Measurements from ENCODE around the gene MOB3A. TPM values are rescaled to one million over a fixed set of nuclear protein-coding genes. Genes with fewer than 3 reads are reported as not detected.

The MOB3A gene
- total and polyA plus RNA-seq, 2 experiments from 2014 or later: 53.1 to 53.7 TPM

DNA sequence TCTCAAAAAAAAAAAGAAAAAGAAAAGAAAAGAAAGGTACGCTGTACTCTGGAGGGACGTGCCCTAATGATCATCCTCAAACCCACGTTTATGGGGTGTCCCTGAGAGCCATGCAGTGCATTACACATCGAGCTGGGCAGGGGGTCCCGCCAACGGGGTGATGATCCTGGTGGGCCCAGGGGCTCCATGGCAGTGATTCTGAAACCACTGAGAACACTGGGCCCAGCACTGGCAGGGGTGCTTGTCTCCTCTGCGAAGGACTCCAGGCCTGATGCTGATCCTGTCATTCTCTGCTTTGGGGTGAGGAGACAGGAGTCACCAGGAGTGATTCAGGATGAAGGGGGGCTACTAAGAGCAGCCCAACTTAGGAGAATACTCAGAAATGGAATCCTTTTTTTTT lies 18.7 kb downstream of the MOB3A start:
- DNase-seq: no peak
- Histone ChIP-seq H3K79me2 (ENCODE audit: insufficient read depth) (peaks cover 27% of the 10 kb centered on the region), H2AFZ (no peak overlapping the region), H3K9me3 (ENCODE audit: low read depth) (no peaks in the 10 kb centered on the region), H3K27ac (no peak overlapping the region), H3K36me3 (ENCODE audit: low read depth) (peaks cover 22% of the 10 kb centered on the region; the same call in 1 of the 2 replicates), H3K9me2 (ENCODE audit: insufficient read depth) (no peaks in the 10 kb centered on the region), H3K4me1 (ENCODE audit: insufficient read depth) (no peaks in the 10 kb centered on the region), H3K4me3 (no peak overlapping the region), H3K27me3 (replicated peaks; ENCODE audit: insufficient read depth) (no peaks in the 10 kb centered on the region), H3F3A (ENCODE audit: insufficient read depth) (no peaks in the 10 kb centered on the region), H4K20me1 (ENCODE audit: insufficient read depth) (no peaks in the 10 kb centered on the region), H3K9ac (no peak overlapping the region), H3K4me2 (ENCODE audit: unreplicated experiment) (no peak overlapping the region)
- in situ Hi-C loops (cut with MboI): no loop called here
- WGBS, 2 experiments (ENCODE audit: low coverage in 1 of 2, low lambda C conversion rate in 2 of 2, missing lambda C conversion rate in 2 of 2): 93 to 98% methylated on average over 7 of the region's 7 CpGs
- TF ChIP-seq EZH2phosphoT487 (IDR thresholded peaks at IDR 0.05; ENCODE audit: insufficient read depth, low read depth): no peak
- TF ChIP-seq EZH2 (IDR thresholded peaks at IDR 0.05; ENCODE audit: insufficient read depth, poor library complexity, severe bottlenecking): no peak

DNA sequence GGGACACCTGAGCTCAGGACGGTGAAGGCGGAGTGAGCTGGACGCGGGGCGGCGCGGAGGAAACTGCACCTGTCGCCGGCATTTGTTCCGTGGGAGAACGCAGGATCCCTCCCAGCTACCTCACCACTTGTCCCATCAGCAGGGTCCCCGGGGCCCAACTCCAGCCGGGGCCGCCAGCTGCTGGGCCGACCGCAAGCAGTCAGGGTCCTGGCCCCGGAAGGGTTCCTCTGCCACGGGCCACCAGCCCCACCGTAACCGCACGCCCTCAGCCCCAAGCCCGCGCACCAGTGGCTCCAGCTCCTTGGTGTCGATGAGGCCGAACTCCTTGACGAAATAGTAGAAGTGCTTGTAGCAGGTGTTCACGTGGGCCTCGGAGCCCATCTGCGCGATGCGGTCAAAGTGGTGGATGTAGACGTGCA lies 19.6 kb downstream of the MOB3A start:
- Histone ChIP-seq H3K36me3 (ENCODE audit: low read depth) (peaks cover 27% of the 10 kb centered on the region; the same call in 1 of the 2 replicates), H3K9me2 (ENCODE audit: insufficient read depth) (no peaks in the 10 kb centered on the region), H3K9me3 (ENCODE audit: low read depth) (no peaks in the 10 kb centered on the region), H3K4me1 (ENCODE audit: insufficient read depth) (no peaks in the 10 kb centered on the region), H3K27ac (no peak overlapping the region), H3F3A (ENCODE audit: insufficient read depth) (0 out of 2 replicates have a peak, but pooled peaks cover under 1% of the 10 kb centered on the region), H3K27me3 (replicated peaks; ENCODE audit: insufficient read depth) (no peaks in the 10 kb centered on the region), H2AFZ (no peak overlapping the region), H3K4me2 (ENCODE audit: unreplicated experiment) (no peak overlapping the region), H3K9ac (no peak overlapping the region), H4K20me1 (ENCODE audit: insufficient read depth) (no peaks in the 10 kb centered on the region), H3K79me2 (ENCODE audit: insufficient read depth) (peaks cover 21% of the 10 kb centered on the region), H3K4me3 (no peak overlapping the region)
- TF ChIP-seq EZH2phosphoT487 (IDR thresholded peaks at IDR 0.05; ENCODE audit: insufficient read depth, low read depth): no peak
- TF ChIP-seq EZH2 (IDR thresholded peaks at IDR 0.05; ENCODE audit: insufficient read depth, poor library complexity, severe bottlenecking): no peak
- WGBS, 2 experiments (ENCODE audit: low coverage in 1 of 2, low lambda C conversion rate in 2 of 2, missing lambda C conversion rate in 2 of 2): 97 to 98% methylated on average over 31 to 32 of the region's 32 CpGs
- DNase-seq: no peak
- in situ Hi-C loops (cut with MboI): no loop called here

DNA sequence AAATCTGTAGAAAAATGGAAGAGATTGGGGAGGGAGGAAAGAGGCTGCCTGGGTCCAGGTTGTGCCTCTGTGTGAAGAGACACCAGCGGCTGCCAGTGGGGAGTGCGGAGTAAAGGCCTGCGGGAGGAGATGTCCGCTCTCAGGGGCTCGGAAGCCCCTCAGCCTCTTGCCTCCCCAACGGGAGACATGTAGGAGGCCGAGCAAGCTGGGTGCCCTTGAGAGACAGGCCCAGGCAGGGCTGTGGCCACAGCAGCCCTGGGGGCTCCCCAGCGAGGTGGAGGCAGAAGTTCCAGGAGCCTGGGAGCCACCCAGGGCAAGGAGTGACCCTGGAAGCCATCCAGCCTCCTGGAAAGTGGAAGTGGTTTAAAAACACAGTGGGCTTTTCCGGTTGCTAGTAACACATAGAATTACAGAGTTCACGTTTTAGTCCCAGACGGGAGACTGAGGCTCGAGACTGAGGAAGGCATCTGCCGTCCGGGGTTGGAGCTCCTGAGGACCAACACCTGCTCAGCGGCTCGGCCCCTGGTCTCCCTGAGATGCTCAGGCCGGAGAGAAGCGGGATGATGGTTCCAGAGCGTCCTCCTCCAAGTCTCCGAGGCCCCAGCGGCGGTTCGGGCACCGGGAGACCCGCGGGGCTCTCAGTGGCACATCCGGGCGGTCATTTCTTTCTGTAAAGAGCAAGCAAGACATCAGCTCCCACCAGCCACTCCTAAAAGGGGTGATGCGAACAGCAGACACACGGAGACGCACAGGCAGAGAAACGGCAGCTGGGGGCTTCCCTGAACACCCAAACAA lies 23.2 kb downstream of the MOB3A start:
- in situ Hi-C loops (cut with MboI): no loop called here
- TF ChIP-seq EZH2phosphoT487 (IDR thresholded peaks at IDR 0.05; ENCODE audit: insufficient read depth, low read depth) (no peak), EZH2 (IDR thresholded peaks at IDR 0.05; ENCODE audit: insufficient read depth, poor library complexity, severe bottlenecking) (no peak)
- no peaks in the 10 kb centered on the region for H3K9me3 ChIP-seq (ENCODE audit: low read depth)
- no peak overlapping the region for H3K27ac ChIP-seq
- H3K9ac ChIP-seq: no peak overlapping the region
- DNase-seq: no peak
- H3K4me1 ChIP-seq (ENCODE audit: insufficient read depth): no peaks in the 10 kb centered on the region
- H3K36me3 ChIP-seq (ENCODE audit: low read depth): peaks cover 35% of the 10 kb centered on the region; the same call in 1 of the 2 replicates
- H3K79me2 ChIP-seq (ENCODE audit: insufficient read depth): no peaks in the 10 kb centered on the region
- H3K9me2 ChIP-seq (ENCODE audit: insufficient read depth): no peaks in the 10 kb centered on the region
- 0 out of 2 replicates have a peak, but pooled peaks cover 8% of the 10 kb centered on the region for H3F3A ChIP-seq (ENCODE audit: insufficient read depth)
- 95% methylated on average over 28 to 32 of the region's 32 CpGs for WGBS, 2 experiments (ENCODE audit: low coverage in 1 of 2, low lambda C conversion rate in 2 of 2, missing lambda C conversion rate in 2 of 2)
- H3K4me2 ChIP-seq (ENCODE audit: unreplicated experiment): no peak overlapping the region
- H2AFZ ChIP-seq: no peak overlapping the region
- no peak overlapping the region for H3K4me3 ChIP-seq
- no peaks in the 10 kb centered on the region for H4K20me1 ChIP-seq (ENCODE audit: insufficient read depth)
- no peaks in the 10 kb centered on the region for H3K27me3 ChIP-seq (replicated peaks; ENCODE audit: insufficient read depth)

DNA sequence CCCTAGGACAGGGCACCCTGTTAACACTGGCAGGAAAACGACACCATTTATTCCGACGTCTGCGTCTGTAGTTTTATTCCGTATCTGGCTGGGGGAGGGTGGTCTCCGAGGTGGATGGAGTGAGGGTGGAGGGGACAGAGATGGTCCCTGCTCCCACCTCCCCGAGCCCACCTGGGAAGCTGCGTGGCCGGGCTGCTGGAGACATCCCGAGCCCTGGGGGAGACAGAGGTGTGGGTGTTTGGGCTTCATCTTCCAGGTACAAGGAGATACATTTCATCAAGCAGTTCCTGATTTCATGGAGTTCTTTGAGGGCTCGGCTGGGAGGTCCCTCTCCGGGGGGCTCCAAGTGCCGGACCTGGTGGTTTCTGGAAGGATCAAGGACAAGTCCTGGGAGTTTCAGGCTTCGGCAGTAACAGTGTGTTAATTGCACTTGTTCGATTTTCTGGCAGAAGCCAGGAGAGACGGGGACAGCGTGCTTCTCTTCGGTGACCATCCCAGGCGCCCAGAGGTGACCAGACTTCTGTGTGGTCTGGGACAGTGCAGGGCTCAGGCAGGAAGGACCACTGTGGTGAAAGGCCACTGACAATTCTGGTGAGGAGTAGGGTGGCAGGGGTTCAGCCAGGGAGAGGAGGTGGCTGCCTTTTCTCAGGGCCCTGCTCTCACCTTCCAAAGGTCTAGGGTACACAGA lies 25.0 kb downstream of the MOB3A start:
- TF ChIP-seq EZH2phosphoT487 (IDR thresholded peaks at IDR 0.05; ENCODE audit: insufficient read depth, low read depth) (no peak), EZH2 (IDR thresholded peaks at IDR 0.05; ENCODE audit: insufficient read depth, poor library complexity, severe bottlenecking) (no peak)
- 83 to 87% methylated on average over 19 of the region's 19 CpGs for WGBS, 2 experiments (ENCODE audit: low coverage in 1 of 2, low lambda C conversion rate in 2 of 2, missing lambda C conversion rate in 2 of 2)

More for the DNA sequence above, 25.0 kb downstream of the MOB3A start:
- H3K27ac ChIP-seq: no peak overlapping the region
- H3K4me2 ChIP-seq (ENCODE audit: unreplicated experiment): no peak overlapping the region
- H2AFZ ChIP-seq: no peak overlapping the region
- no peaks in the 10 kb centered on the region for H3K9me2 ChIP-seq (ENCODE audit: insufficient read depth)
- H3K9me3 ChIP-seq (ENCODE audit: low read depth): no peaks in the 10 kb centered on the region
- no peaks in the 10 kb centered on the region for H3K27me3 ChIP-seq (replicated peaks; ENCODE audit: insufficient read depth)
- no peak for DNase-seq
- H3K36me3 ChIP-seq (ENCODE audit: low read depth): peaks cover 32% of the 10 kb centered on the region; the same call in 1 of the 2 replicates
- H3K4me3 ChIP-seq: no peak overlapping the region
- H3K79me2 ChIP-seq (ENCODE audit: insufficient read depth): no peaks in the 10 kb centered on the region
- in situ Hi-C loops (cut with MboI): no loop called here
- no peak overlapping the region for H3K9ac ChIP-seq
- H3K4me1 ChIP-seq (ENCODE audit: insufficient read depth): no peaks in the 10 kb centered on the region
- H4K20me1 ChIP-seq (ENCODE audit: insufficient read depth): no peaks in the 10 kb centered on the region
- 0 out of 2 replicates have a peak, but pooled peaks cover 8% of the 10 kb centered on the region for H3F3A ChIP-seq (ENCODE audit: insufficient read depth)
